ENCODE data around the gene KLK14.

The KLK14 gene

DNA sequence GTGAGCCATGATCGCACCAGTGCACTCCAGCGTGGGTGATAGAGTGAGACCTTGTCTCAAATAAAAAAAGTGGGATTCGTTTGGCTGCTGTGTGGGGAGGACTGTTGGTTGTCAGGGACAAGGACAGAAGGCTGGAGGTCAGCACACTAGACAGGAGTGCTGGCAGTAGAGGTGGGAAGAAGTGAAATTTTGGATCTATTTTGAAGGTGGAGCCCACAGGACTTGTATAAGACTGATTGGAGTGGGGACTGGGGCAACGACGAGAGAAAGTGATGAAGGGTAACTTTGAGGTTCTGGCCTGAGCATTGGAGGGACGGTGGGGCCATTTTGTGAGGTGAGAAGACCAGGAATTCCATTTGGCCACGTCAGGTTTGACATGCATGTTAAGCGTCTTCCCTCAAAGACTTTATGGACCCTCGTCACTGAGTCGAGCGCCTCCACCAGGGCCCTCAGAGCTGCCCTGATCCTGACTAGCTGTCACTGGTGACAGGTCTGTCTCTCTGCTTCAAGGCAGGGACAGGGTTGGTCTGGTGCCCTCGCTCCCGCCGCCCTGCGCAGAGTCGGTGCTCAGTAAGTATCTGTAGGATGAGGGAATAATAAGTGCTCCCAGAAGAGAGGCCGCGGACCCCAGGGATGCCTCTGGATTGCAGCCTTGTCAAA lies 24.8 kb upstream of the KLK14 start:
- DNase-seq = no peak

DNA sequence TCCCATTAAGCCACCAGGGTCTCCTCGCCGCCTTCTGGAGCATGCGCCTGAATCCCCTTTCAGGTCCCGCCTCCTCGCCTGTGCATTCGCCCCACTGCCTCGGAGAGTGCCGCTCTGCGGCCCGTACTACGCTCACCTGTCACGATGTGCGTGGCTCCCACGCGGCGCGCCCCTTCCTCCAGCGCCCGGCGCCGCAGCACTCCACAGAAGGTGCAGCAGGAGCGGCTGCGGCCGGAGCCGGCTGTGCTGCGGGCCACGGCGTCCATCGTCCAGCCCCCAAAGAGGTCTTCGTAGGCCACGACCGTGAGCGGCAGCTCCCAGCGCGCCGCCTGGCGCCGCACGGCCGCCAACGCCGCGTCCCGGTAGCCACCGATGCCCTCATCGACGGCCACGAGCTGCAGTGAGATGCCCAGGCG lies 21.2 kb upstream of the KLK14 start:
- no peak for DNase-seq

DNA sequence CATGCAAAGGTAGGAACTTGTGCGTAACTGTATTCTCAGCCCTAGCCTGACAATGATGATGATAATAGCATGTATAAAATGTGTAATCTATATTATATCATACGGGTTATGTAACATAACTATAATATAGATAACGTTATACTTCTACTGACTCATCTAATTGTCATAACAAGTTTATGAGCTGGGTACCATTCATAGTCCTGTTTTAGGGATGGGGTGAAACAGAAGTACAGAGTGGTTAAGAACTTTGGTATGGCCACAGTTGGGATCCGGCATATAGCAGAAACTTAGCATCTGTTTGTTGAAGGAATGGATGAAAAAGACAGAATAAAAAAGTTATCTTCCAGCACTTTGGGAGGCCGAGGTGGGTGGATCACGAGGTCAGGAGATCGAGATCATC lies 20.3 kb upstream of the KLK14 start:
- no peak for DNase-seq

DNA sequence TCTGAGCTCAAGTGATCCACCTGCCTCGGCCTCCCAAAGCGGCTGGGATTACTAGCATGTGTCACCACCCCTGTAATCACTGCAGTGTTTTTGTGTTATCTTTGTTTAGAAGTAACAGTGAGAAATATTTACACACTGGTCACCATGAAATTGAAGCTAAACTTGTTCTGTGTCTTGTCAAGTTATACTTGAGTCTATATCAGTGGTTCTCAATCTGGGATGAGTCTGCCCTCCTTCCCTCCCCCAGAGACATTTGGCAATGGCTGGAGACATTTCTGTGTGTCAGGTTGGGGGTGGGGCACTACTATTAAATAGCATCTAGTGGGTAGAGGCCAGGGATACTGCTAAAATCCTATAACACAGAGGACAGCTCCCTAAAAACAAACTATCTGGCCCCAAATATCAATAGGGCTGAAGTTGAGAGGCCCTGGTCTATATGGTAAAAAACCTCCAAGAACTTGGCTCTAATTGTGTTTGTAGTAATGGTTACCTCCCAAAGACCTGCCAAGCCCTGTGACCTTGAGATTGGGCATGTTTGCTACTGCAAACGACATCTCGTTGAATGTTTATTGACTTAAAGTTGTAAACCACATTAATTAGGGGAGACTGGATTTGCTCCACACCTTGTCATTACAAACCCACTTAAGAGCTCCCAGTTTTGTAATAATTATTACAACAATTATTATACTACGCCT lies 18.6 kb upstream of the KLK14 start:
- DNase-seq = no peak

GRCh38 chr19:51100601-51101000 lies 17.9 kb upstream of the KLK14 start:
- DNase-seq = no peak

DNA sequence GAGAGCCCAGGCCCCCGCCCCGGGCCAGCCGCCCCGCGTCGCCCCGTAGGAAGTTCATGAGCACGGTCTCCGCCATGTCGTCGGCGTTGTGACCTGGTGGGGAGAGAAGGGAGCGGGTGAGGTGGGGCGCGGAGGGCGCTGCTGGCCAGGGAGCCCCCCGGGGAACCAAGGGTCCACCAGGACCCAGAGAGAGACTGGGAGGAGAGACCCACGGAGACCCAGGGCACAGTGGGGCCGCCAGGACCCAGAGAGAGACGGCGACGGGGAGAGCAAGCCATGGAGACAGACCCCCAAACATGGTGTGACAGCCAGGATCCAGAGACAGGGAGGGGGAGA lies 16.3 kb upstream of the KLK14 start:
- no peak for DNase-seq

- peak; percentile 63 for DNase-seq
These were observed 15.8 kb upstream of the KLK14 start for GRCh38 chr19:51098365-51099046.

DNA sequence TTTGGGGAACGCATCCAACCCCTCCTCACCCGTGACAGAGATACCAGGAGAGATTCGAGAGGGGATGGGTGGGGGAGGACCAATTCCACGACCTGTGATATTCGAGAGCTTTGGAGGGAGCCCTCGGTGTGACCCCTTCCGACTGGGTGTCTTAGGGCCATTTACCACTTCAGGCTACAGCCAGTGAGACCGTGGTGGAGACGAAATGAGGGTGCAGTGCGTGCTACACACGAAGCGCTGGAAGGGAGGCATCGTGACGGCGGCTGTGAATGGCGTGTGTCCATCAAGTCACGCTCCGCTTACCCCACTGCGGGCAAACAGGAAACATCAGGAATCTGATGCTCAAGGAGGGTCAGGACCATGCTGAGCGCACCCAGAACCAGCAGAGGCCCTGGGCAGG lies 15.1 kb upstream of the KLK14 start:
- no peak for DNase-seq

- DNase-seq = peak; percentile 88
These were observed 14.6 kb upstream of the KLK14 start for GRCh38 chr19:51097166-51097738.

- DNase-seq = no peak
These were observed 13.9 kb upstream of the KLK14 start for GRCh38 chr19:51096473-51097165.

- DNase-seq = peak; percentile 68
These were observed 12.1 kb upstream of the KLK14 start for GRCh38 chr19:51094696-51095279.

- no peak for DNase-seq
These were observed 11.0 kb upstream of the KLK14 start for GRCh38 chr19:51093510-51094345.

DNA sequence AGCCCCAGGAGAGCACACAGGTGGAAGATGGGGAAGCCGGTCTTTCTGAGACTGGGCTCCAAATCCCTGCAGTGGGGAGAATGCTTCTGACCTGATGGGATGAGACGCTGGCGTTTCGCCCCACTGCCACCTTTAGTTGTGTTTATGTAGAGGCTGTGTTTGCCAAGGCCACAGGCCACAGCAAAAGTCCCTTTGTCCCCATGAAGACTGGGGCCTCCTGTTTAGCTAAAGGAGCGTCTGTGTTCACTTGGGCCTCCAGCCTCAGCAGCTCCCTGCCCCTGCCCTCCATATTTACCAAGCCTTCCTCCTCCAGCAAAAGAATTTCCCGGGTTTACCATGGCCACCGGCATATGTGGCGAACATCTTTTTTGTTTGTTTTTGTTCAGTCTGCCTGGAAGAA lies 10.4 kb upstream of the KLK14 start:
- no peak for DNase-seq

- no peak for DNase-seq
These were observed 9.5 kb upstream of the KLK14 start for GRCh38 chr19:51091895-51092873.

GRCh38 chr19:51091126-51091525 lies 8.4 kb upstream of the KLK14 start:
- DNase-seq = no peak

- no peak for DNase-seq
These were observed 7.8 kb upstream of the KLK14 start for GRCh38 chr19:51090471-51090870.

GRCh38 chr19:51089786-51090185 lies 7.1 kb upstream of the KLK14 start:
- no peak for DNase-seq

GRCh38 chr19:51086153-51086850 lies 3.6 kb upstream of the KLK14 start:
- DNase-seq = no peak

DNA sequence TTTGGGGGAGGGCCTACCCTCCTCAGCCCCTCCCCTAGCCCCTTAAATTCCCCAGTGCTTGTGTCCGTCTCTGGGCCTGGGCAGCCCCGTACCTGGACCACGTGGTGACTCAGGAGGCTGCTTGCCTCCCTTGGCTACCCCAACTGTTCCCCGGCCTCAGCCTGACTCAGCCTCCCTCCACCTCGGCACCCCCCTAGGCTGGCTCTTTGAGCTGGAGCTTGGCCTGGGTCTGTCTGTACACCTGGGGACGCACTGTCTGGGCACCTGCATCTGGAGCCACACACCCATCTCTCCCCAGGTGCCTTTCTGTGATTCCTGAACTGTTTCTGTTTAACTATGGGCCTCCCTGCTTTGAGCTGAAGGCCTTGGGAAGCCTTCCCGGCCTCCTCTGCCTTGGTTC lies 1.8 kb upstream of the KLK14 start:
- no peak for DNase-seq

GRCh38 chr19:51083783-51084182 lies 1.1 kb upstream of the KLK14 start:
- DNase-seq = no peak

Measured in activated CD8-positive, alpha-beta memory T cell treated with anti-CD3 and anti-CD28 coated beads for 24 hours (primary cell).